ENCODE data around the gene UBL4A. TPM values are rescaled to one million over a fixed set of nuclear protein-coding genes. Genes with fewer than 3 reads are reported as not detected.

UBL4A gene
- total and polyA plus RNA-seq, 9 of the 15 experiments (the other 6 are each of a cell fraction or from before 2014, with no cell fraction given) = 15.2 to 140 (median 100) TPM

- TF ChIP-seq E4F1 (CRISPR knock-in tag; IDR thresholded peaks at IDR 0.05; ENCODE audit: borderline replicate concordance) (no peak), NCOA1 (IDR thresholded peaks at IDR 0.05; ENCODE audit: low read depth) (no peak), ZNF384 (IDR thresholded peaks at IDR 0.05; ENCODE audit: low read depth, low read length) (no peak), RREB1 (CRISPR knock-in tag; IDR thresholded peaks at IDR 0.05) (no peak), KDM5B (IDR thresholded peaks at IDR 0.05; ENCODE audit: insufficient replicate concordance, low read depth, low read length) (peak; percentile 73), ZNF717 (CRISPR knock-in tag; IDR thresholded peaks at IDR 0.05) (no peak), ARID1B (IDR thresholded peaks at IDR 0.05) (no peak), ZFX (CRISPR knock-in tag; IDR thresholded peaks at IDR 0.05) (peak; percentile 47), SMAD3 (CRISPR knock-in tag; conservative IDR thresholded peaks at IDR 0.05) (no peak), TAF9B (IDR thresholded peaks at IDR 0.05; ENCODE audit: partially characterized antibody) (no peak), RBM17 (IDR thresholded peaks at IDR 0.05; ENCODE audit: borderline replicate concordance, low read depth, low read length) (no peak), TCF3 (CRISPR knock-in tag; IDR thresholded peaks at IDR 0.05) (no peak), TGIF2 (CRISPR knock-in tag; IDR thresholded peaks at IDR 0.05) (no peak), E2F3 (CRISPR knock-in tag; IDR thresholded peaks at IDR 0.05) (0 out of 2 replicates have a peak, but pooled peaks have one; percentile 25), SREBF2 (CRISPR knock-in tag; IDR thresholded peaks at IDR 0.05) (no peak), ATF1 (CRISPR knock-in tag; IDR thresholded peaks at IDR 0.05) (no peak), ATF1 (tag; IDR thresholded peaks at IDR 0.05) (no peak), MEF2D (tag; conservative IDR thresholded peaks at IDR 0.05; ENCODE audit: low read depth) (no peak), ADNP (tag; IDR thresholded peaks at IDR 0.05) (no peak), ZNF282 (CRISPR knock-in tag; IDR thresholded peaks at IDR 0.05) (no peak), ZNF586 (CRISPR knock-in tag; conservative IDR thresholded peaks at IDR 0.05) (no peak), ZSCAN32 (CRISPR knock-in tag; IDR thresholded peaks at IDR 0.05) (no peak)
Measured at GRCh38 chrX:154458116-154458953, 28.1 kb downstream of the UBL4A start, which contains the start of gene PLXNA3 (continued).
